Sigmoid colon (tissue), 7 donors: ENCODE data around the gene PRDM11. TPM values are rescaled to one million over a fixed set of nuclear protein-coding genes. Genes with fewer than 3 reads are reported as not detected.

Source experiments
- DNase-seq: peaks from one replicate; pipeline ENCODE4 v3.0.0-alpha.2; 2019
- H3K27ac ChIP-seq, 4 donors: fragments of 200-600 bp; sonication (generic); one replicate each; pipeline ENCODE4 v1.5.1; 2016 to 2019; ENCODE audit warnings: mild to moderate bottlenecking in 1 of 4
- H3K27me3 ChIP-seq, 3 donors: fragments of 200-600 bp; sonication (generic); one replicate each; pipeline ENCODE4 v1.5.1; 2019; ENCODE audit warnings: mild to moderate bottlenecking in 1 of 3
- H3K36me3 ChIP-seq, 4 donors: fragments of 200-600 bp; sonication (generic); one replicate each; pipeline ENCODE4 v1.5.1; 2016 to 2019
- H3K4me1 ChIP-seq, 4 donors: fragments of 200-600 bp; sonication (generic); one replicate each; pipeline ENCODE4 v1.5.1; 2017 to 2019
- H3K4me3 ChIP-seq, 4 donors: fragments of 200-600 bp; sonication (generic); one replicate each; pipeline ENCODE4 v1.5.1; 2017 to 2019; ENCODE audit warnings: mild to moderate bottlenecking in 2 of 4, moderate library complexity in 1 of 4
- H3K9me3 ChIP-seq, 4 donors: fragments of 200-600 bp in 3 of 4; sonication (generic) in 3 of 4; one replicate each; pipeline versions ENCODE4 v1.5.1 to v1.6.1; 2013 to 2019
- CTCF ChIP-seq, 4 experiments: fragments of 450-650 bp in 3 of 4; fragments of 200-600 bp in 1 of 4; IDR thresholded peaks; one replicate each; pipeline ENCODE4 v1.5.1; 2016 to 2019; ENCODE audit warnings: antibody characterized with exemption in 4 of 4, mild to moderate bottlenecking in 3 of 4, moderate library complexity in 2 of 4
- EP300 ChIP-seq, 4 donors: sonication (generic); formaldehyde crosslinking; IDR thresholded peaks; one replicate each; pipeline ENCODE4 v1.6.1; 2017; ENCODE audit warnings: antibody characterized with exemption in 4 of 4
- POLR2A ChIP-seq, 2 donors: fragments of 450-650 bp; IDR thresholded peaks; one replicate each; pipeline ENCODE4 v1.6.1; 2016; ENCODE audit warnings: antibody characterized with exemption in 2 of 2, mild to moderate bottlenecking in 2 of 2, moderate library complexity in 2 of 2
- POLR2AphosphoS5 ChIP-seq, 4 donors: sonication (generic); formaldehyde crosslinking; IDR thresholded peaks; one replicate each; pipeline ENCODE4 v1.6.1; 2017; ENCODE audit warnings: antibody characterized with exemption in 4 of 4
- WGBS, 2 donors: extraction: QIAGEN DNeasy Blood & Tissue Kit; methylation state at CpG; one replicate each; pipeline ENCODE4 v1.1.7; 2013; 5-methylcytosine and 5-hydroxymethylcytosine counted together
- intact Hi-C: fragments of 100-400 bp; cut with DNase I; formaldehyde crosslinking; loops from one replicate; pipeline ENCODE4 v1.15.1; 2023
- polyA plus RNA-seq, 3 donors: library from polyadenylated mRNA; stranded (reverse); fragments of 200-250 nt; gene quantifications; one replicate each; pipeline ENCODE4 v1.2.3, GENCODE V29; 2013
- total RNA-seq, 4 donors: library from RNA; depleted of rRNA; stranded (reverse); fragments of >200 nt; gene quantifications; one replicate each; pipeline ENCODE4 v1.1.0, GENCODE V29; 2016
- donor health status: healthy with polysubstance abuse.
- donor health status: Bipolar disorder and iron deficiency.
- donor health status: healthy.

PRDM11 gene
- total and polyA plus RNA-seq, 7 donors, result 0.92 to 23.2 (median 12.7) TPM

GRCh38 chr11:45158210-45158731 is 11.8 kb downstream of the PRDM11 start:
- H3K36me3 ChIP-seq, result no peaks in the 10 kb centered on the region
- intact Hi-C loops, result no loop called here
- DNase-seq, result peak; percentile 72
- no peaks in the 10 kb centered on the region for H3K27me3 ChIP-seq
- no peak for TF ChIP-seq POLR2AphosphoS5 (IDR thresholded peaks at IDR 0.05)
- no peak for TF ChIP-seq EP300 (IDR thresholded peaks at IDR 0.05)
- no peak for TF ChIP-seq CTCF (IDR thresholded peaks at IDR 0.05)
- H3K4me3 ChIP-seq, result no peak overlapping the region
- 38 to 49% methylated on average over 8 of the region's 8 CpGs for WGBS, 2 donors
- H3K4me1 ChIP-seq, result peaks cover 0 to 71% (median 65%) of the 10 kb centered on the region in 4 donors
- H3K9me3 ChIP-seq, result no peaks in the 10 kb centered on the region
- peak overlapping the region; percentile 75 to 82 (median 82) for H3K27ac ChIP-seq

- intact Hi-C loops, result no loop called here
- no peaks in the 10 kb centered on the region for H3K36me3 ChIP-seq
- H3K4me3 ChIP-seq, result no peak overlapping the region
- no peaks in the 10 kb centered on the region for H3K27me3 ChIP-seq
- TF ChIP-seq POLR2A (IDR thresholded peaks at IDR 0.05) (no peak), EP300 (IDR thresholded peaks at IDR 0.05) (no peak), POLR2AphosphoS5 (IDR thresholded peaks at IDR 0.05) (no peak), CTCF (IDR thresholded peaks at IDR 0.05) (no peak)
- WGBS, 2 donors, result 73 to 79% methylated on average over 13 of the region's 13 CpGs
- H3K9me3 ChIP-seq, result no peaks in the 10 kb centered on the region
- peak overlapping the region; percentile 75 to 82 (median 82) for H3K27ac ChIP-seq
- H3K4me1 ChIP-seq, result peaks cover 0 to 76% (median 68%) of the 10 kb centered on the region in 4 donors
- DNase-seq, result peak; percentile 69
These were observed 12.6 kb downstream of the PRDM11 start for GRCh38 chr11:45158891-45159605.

DNA sequence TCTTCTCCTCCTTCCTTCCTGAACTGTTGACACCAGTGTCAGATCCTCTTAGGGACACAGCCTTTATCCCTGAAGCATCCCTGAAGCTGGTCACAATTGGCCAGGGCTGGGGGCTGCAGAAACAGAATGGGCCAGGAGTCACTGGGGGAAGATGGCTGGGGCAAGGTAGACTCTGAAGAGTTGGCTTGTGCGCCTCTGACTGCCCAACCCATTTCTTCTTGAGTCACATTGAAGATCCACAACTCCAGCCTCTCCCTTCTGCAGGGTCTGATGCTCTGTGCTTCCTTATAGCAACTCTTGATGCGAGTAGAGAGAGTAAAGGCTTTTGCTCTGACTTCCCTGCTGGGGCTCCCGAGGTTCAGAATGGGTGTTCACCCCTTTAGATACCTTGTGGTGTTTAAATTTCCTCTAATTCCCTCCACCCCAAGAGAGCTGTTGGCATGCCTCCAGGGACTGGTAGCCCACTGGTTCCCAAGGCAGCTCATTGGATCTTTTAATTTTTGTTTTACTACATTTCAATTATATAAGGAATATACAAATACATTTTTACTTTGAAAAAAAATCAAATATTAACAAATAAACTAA is 13.4 kb downstream of the PRDM11 start:
- Histone ChIP-seq H3K9me3 (no peaks in the 10 kb centered on the region), H3K4me1 (peaks cover 0 to 75% (median 67%) of the 10 kb centered on the region in 4 donors), H3K27ac (peak overlapping the region; percentile 75 to 82 (median 82)), H3K4me3 (no peak overlapping the region), H3K27me3 (no peaks in the 10 kb centered on the region), H3K36me3 (no peaks in the 10 kb centered on the region)
- WGBS, 2 donors, result 66 to 84% methylated on average over 3 of the region's 3 CpGs
- peak; percentile 56 for DNase-seq
- no peak for TF ChIP-seq POLR2A (IDR thresholded peaks at IDR 0.05)
- TF ChIP-seq POLR2AphosphoS5 (IDR thresholded peaks at IDR 0.05), result no peak
- no peak for TF ChIP-seq CTCF (IDR thresholded peaks at IDR 0.05)
- TF ChIP-seq EP300 (IDR thresholded peaks at IDR 0.05), result no peak
- intact Hi-C loops, result no loop called here

DNA sequence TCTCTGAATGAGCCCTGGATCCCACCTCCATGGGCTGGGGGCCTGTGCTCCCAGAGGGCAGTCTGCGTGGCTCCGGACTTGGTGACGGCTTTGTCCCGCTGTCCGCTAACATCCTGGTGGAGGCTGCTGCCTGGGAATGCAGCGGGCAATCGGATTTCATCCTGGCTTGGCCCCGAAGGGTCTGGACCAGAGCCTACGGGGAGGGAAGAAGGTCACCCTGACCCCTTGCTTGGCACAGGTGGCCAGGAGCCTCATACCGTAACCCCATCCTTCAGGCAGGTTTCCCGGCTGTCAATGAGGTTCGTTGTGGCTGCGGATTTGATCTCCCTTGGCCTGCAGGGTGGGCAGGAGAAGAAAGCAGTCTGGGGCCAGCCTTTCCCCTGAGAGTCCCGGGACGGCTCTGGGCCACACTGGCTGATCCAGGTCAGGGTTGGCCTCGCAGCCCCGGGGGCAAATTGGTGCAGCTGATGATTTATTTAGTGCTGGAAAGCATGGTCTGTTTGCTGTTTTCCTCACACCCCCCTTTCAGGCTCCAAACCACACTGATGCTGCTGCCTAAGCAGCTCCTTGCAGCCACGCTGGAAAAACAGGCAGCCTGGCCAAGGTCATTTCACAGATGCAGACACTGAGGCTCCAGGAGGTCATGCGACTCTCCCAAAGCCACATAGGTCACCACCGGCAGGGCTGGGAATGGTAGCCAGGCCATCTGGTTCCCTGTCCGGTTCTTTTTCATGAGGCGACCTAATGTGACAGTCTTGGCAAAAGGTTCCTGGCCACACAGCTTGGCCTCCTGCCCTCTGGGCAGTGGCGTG is 15.0 kb downstream of the PRDM11 start:
- TF ChIP-seq POLR2A (IDR thresholded peaks at IDR 0.05) (no peak), POLR2AphosphoS5 (IDR thresholded peaks at IDR 0.05) (peak in 1 of 4 donors; percentile 21)
- Histone ChIP-seq H3K4me1 (peaks cover 0 to 61% (median 57%) of the 10 kb centered on the region in 4 donors), H3K4me3 (no peak overlapping the region), H3K27me3 (no peaks in the 10 kb centered on the region), H3K36me3 (no peaks in the 10 kb centered on the region), H3K27ac (peak overlapping the region; percentile 5 to 82 (median 48)), H3K9me3 (no peaks in the 10 kb centered on the region)
- peak; percentile 69 for DNase-seq
- intact Hi-C loops, result no loop called here
- 82 to 85% methylated on average over 23 of the region's 23 CpGs for WGBS, 2 donors

- no peaks in the 10 kb centered on the region for H3K36me3 ChIP-seq
- DNase-seq, result no peak
- no peak for TF ChIP-seq CTCF (IDR thresholded peaks at IDR 0.05)
- TF ChIP-seq POLR2A (IDR thresholded peaks at IDR 0.05), result no peak
- no peak for TF ChIP-seq POLR2AphosphoS5 (IDR thresholded peaks at IDR 0.05)
- no peak for TF ChIP-seq EP300 (IDR thresholded peaks at IDR 0.05)
- intact Hi-C loops, result no loop called here
- H3K4me3 ChIP-seq, result no peak overlapping the region
- H3K4me1 ChIP-seq, result peaks cover 0 to 59% (median 57%) of the 10 kb centered on the region in 4 donors
- WGBS, 2 donors, result 89 to 91% methylated on average over 3 of the region's 3 CpGs
- H3K9me3 ChIP-seq, result no peaks in the 10 kb centered on the region
- H3K27me3 ChIP-seq, result no peaks in the 10 kb centered on the region
- H3K27ac ChIP-seq, result peak overlapping the region in 3 of 4 donors; percentile 13 to 82 (median 52)
These were observed 15.6 kb downstream of the PRDM11 start for GRCh38 chr11:45162064-45162375.
